ENCODE data around the gene PDLIM5. TPM values are rescaled to one million over a fixed set of nuclear protein-coding genes. Genes with fewer than 3 reads are reported as not detected.

Gene PDLIM5
- total RNA-seq, 2 donors from 2014 or later: 129 to 168 TPM

GRCh38 chr4:94428884-94429283 is 22.9 kb upstream of the PDLIM5 start:
- DNase-seq: no peak
- Histone ChIP-seq H3K27ac (no peak overlapping the region), H3K9me3 (no peaks in the 10 kb centered on the region), H3K4me1 (no peaks in the 10 kb centered on the region), H3K4me3 (no peak overlapping the region), H3K36me3 (no peaks in the 10 kb centered on the region), H3K27me3 (no peaks in the 10 kb centered on the region), H3K9ac (ENCODE audit: low read depth in 2 of 2, low read length in 2 of 2) (no peak overlapping the region)
- TF ChIP-seq, protein P1, sequence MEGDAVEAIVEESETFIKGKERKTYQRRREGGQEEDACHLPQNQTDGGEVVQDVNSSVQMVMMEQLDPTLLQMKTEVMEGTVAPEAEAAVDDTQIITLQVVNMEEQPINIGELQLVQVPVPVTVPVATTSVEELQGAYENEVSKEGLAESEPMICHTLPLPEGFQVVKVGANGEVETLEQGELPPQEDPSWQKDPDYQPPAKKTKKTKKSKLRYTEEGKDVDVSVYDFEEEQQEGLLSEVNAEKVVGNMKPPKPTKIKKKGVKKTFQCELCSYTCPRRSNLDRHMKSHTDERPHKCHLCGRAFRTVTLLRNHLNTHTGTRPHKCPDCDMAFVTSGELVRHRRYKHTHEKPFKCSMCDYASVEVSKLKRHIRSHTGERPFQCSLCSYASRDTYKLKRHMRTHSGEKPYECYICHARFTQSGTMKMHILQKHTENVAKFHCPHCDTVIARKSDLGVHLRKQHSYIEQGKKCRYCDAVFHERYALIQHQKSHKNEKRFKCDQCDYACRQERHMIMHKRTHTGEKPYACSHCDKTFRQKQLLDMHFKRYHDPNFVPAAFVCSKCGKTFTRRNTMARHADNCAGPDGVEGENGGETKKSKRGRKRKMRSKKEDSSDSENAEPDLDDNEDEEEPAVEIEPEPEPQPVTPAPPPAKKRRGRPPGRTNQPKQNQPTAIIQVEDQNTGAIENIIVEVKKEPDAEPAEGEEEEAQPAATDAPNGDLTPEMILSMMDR (IDR thresholded peaks at IDR 0.05): no peak
- intact Hi-C loops (cut with DNase I): no loop called here

DNA sequence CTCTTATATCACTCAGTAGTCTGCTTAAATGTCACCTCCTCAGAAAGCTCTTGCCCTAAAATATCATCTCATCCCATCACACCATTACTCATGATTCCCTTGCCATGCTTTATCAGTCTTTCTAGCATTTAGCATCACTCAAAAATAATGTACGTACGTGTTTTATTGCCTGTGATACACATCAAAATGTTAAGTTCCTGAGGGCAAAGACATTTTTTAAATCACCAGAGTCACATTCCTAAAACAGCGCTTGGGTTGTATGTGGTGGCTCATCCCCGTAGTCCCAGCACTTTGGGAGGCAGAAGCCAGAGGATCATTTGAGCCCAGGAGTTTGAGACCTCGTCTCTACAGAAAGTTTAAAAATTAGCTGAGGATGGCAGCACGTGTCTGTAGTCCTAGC is 21.3 kb upstream of the PDLIM5 start:
- DNase-seq: no peak
- Histone ChIP-seq H3K4me3 (no peak overlapping the region), H3K36me3 (no peaks in the 10 kb centered on the region), H3K4me1 (no peaks in the 10 kb centered on the region), H3K9me3 (no peaks in the 10 kb centered on the region), H3K9ac (ENCODE audit: low read depth in 2 of 2, low read length in 2 of 2) (no peak overlapping the region), H3K27me3 (no peaks in the 10 kb centered on the region), H3K27ac (no peak overlapping the region)
- intact Hi-C loops (cut with DNase I): no loop called here
- TF ChIP-seq, protein P1 (IDR thresholded peaks at IDR 0.05): no peak

DNA sequence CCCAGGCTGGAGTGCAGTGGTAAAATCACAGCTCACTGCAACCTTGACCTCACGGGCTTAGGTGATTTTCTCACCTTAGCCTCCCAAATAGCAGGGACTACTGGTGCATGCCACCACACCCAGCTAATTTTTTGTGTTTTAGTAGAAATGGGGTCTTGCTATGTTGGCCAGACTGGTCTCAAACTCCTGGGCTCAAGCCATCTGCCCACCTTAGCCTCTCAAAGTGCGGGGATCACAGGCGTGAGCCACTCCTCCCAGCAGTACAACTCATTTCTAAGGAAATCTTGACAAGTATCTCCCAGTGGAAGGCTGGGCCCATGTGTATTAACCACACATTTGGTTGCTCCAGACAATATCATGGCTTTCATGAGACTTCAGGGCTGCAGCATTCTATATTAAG is 20.4 kb upstream of the PDLIM5 start:
- intact Hi-C loops (cut with DNase I): no loop called here
- Histone ChIP-seq H3K4me1 (no peaks in the 10 kb centered on the region), H3K36me3 (no peaks in the 10 kb centered on the region), H3K9ac (ENCODE audit: low read depth in 2 of 2, low read length in 2 of 2) (no peak overlapping the region), H3K27me3 (no peaks in the 10 kb centered on the region), H3K27ac (no peak overlapping the region), H3K4me3 (no peak overlapping the region), H3K9me3 (no peaks in the 10 kb centered on the region)
- TF ChIP-seq, protein P1 (IDR thresholded peaks at IDR 0.05): no peak
- DNase-seq: no peak

DNA sequence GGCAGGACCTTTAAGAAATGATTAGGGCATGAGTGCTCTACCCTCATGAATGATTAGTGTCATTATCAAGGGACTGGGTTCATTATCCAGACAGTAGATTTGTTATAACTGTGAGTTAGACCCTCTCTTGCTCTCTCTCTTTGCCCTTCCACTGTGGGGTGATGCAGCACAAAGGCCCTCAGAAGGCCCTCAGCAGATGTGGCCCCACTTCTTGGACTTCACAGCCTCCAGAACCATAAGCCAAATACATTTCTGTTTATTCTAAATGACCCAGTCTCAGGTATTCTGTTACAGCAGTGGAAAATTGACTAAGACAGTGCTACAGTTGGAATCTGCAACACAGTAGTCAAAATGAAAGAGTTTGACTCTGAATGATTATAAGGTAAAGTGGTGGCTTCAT is 17.2 kb upstream of the PDLIM5 start:
- Histone ChIP-seq H3K27me3 (no peaks in the 10 kb centered on the region), H3K27ac (no peak overlapping the region), H3K9me3 (no peaks in the 10 kb centered on the region), H3K4me3 (no peak overlapping the region), H3K9ac (ENCODE audit: low read depth in 2 of 2, low read length in 2 of 2) (no peak overlapping the region), H3K4me1 (no peaks in the 10 kb centered on the region), H3K36me3 (no peaks in the 10 kb centered on the region)
- intact Hi-C loops (cut with DNase I): no loop called here
- no peak for DNase-seq
- TF ChIP-seq, protein P1 (IDR thresholded peaks at IDR 0.05): no peak

DNA sequence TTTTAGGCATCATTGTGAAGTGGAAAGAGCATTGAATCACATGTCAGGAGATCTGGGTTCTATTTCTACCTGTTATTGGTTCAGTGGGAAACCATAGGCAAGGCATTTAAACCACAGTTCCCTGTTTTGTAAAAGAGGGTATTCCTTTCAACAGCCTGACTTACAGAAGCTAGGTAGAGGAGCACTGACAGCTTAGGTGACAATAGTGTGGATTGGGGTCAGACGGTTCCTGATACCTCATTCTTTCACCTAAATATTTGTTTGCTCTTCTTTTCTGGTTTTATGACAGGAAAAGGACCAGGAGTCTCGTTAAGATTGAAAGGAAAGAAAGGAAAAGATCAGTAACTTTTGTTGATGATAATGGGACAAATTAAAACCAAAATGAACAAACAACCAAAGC is 15.9 kb upstream of the PDLIM5 start:
- Histone ChIP-seq H3K4me1 (no peaks in the 10 kb centered on the region), H3K9me3 (no peaks in the 10 kb centered on the region), H3K27me3 (no peaks in the 10 kb centered on the region), H3K36me3 (no peaks in the 10 kb centered on the region), H3K9ac (ENCODE audit: low read depth in 2 of 2, low read length in 2 of 2) (no peak overlapping the region), H3K27ac (no peak overlapping the region), H3K4me3 (no peak overlapping the region)
- TF ChIP-seq, protein P1 (IDR thresholded peaks at IDR 0.05): no peak
- DNase-seq: no peak
- intact Hi-C loops (cut with DNase I): no loop called here

- no peak overlapping the region for H3K27ac ChIP-seq
These were observed 15.2 kb upstream of the PDLIM5 start for GRCh38 chr4:94436512-94436911.

More at GRCh38 chr4:94436512-94436911, 15.2 kb upstream of the PDLIM5 start:
- DNase-seq: no peak
- intact Hi-C loops (cut with DNase I): no loop called here
- Histone ChIP-seq H3K4me1 (no peaks in the 10 kb centered on the region), H3K9ac (ENCODE audit: low read depth in 2 of 2, low read length in 2 of 2) (no peak overlapping the region), H3K4me3 (no peak overlapping the region), H3K9me3 (no peaks in the 10 kb centered on the region), H3K27me3 (no peaks in the 10 kb centered on the region), H3K36me3 (no peaks in the 10 kb centered on the region)
- TF ChIP-seq, protein P1 (IDR thresholded peaks at IDR 0.05): no peak

Data from colonic mucosa (tissue), 4 donors.